Stimulated activated CD8-positive, alpha-beta memory T cell treated with anti-CD3 and anti-CD28 coated beads, Interleukin-15, amount 100 ng/mL, for 24 hours (primary cell): ENCODE results near the gene FBN2.
"Not testable (repeated sequence)": the region's sequence is repeated elsewhere in the genome, so short reads cannot be mapped to it uniquely, and the experiment has no call there.

Experiments used
- DNase-seq: peaks from one replicate; pipeline ENCODE4 v3.0.0-alpha.2; 2020; ENCODE audit warnings: low read depth

The FBN2 gene

GRCh38 chr5:128534726-128535125 is 3.3 kb downstream of the FBN2 start:
- no peak for DNase-seq

DNA sequence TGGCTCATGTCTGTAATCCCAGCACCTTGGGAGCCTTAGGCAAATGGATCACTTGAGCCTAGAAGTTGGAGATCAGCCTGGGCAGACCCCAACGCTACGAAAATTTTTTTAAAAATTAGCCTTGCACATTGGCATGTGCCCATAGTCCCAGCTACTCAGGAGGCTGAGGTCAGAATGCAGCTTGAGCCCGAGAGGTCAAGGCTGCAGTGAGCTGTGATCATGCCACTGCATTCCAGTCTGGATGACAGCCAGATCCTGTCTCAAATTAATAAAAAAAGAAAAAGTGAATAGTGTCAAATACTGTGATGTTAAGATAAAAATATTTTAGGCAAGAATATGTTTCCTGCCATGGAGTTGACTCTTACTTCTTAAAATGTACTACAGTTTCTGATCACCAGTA is 5.3 kb downstream of the FBN2 start:
- no peak for DNase-seq

- no peak for DNase-seq
Observed at GRCh38 chr5:128532127-128532526, 5.9 kb downstream of the FBN2 start.

- no peak for DNase-seq
Observed at GRCh38 chr5:128528637-128529255, 9.3 kb downstream of the FBN2 start.

GRCh38 chr5:128528126-128528525 is 9.9 kb downstream of the FBN2 start:
- DNase-seq = no peak

DNA sequence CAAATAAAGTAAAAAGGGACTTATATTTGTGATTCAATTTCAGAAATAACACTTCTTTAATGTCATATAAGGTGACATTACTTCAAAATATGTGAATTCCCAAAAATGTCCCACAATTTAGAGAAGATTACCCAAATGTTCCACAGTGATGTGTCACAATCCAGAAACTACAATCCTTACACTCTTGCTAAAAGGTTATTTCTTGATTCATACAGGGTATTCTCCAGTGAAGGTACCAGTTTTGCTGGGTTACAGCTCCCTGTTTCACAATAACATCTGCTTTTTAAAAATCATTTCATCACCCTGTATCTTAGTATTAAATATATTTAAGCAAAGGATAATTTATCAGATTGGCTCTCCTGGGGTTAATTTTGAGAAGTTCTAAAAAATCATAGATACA is 11.0 kb downstream of the FBN2 start:
- DNase-seq = no peak

GRCh38 chr5:128522336-128522735 is 15.7 kb downstream of the FBN2 start:
- DNase-seq = no peak

- DNase-seq = no peak
Observed at GRCh38 chr5:128519827-128520226, 18.2 kb downstream of the FBN2 start.

- no peak for DNase-seq
Observed at GRCh38 chr5:128516978-128517377, 21.1 kb downstream of the FBN2 start.

DNA sequence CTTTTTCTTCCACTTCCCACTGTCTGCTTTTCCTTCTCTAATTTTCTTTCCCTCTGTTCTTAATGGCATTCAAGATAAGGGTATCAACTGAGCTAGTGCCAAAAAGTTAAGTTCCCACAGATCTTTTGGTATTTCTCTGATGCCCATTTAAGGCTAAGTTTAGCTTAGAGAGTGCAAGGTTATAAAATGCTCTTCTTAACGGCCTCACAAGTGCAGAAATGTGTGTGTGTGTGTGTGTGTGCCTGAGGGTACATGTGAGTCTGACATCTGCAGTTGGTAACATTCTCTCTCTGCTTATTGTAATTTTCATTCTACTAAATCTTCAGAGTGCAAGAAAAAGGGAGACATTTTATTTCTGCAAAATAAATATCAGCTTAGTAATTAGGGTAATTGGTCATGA is 24.2 kb downstream of the FBN2 start:
- no peak for DNase-seq

DNA sequence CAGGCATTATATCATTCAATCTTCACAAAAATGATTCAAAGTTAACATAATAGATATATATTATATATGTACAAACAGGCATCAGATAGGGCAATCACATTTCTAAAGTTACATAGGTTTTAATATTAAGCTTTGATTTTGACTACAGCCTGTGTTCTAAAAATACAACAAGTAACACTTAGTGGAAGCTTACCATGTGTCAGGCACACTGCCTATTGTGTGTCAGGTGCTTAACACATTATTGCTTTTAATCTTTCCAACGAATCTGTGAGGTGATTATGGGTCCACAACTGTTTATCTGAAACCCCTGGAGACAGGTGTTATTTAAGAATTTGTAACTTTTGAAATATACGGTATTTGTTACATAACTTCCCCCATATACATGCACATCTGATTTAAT is 25.2 kb downstream of the FBN2 start:
- DNase-seq = no peak

- DNase-seq = no peak
Observed at GRCh38 chr5:128506643-128507042, 31.4 kb downstream of the FBN2 start.

GRCh38 chr5:128503727-128504126 is 34.3 kb downstream of the FBN2 start:
- not testable (repeated sequence) for DNase-seq

- no peak for DNase-seq
Observed at GRCh38 chr5:128498844-128499455, 39.1 kb downstream of the FBN2 start.

DNA sequence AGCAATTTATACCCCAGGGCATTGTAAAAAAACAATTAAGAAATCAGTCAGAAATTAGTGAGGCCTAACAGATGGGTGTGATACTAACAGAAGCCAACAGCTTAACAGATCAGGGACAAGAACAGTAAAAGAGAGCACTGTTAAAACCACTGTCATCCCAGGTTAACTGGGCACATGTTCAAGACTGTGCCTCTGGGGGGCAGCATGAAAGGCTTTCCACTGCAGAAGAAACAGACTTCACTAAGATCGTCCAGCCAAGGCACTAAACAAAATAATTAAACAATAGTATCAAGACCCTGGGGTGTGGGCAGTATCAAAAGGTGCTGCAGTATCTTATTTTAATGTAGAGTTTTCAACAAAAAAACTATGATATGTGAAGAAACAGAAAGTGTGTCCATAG is 43.5 kb downstream of the FBN2 start:
- no peak for DNase-seq

DNA sequence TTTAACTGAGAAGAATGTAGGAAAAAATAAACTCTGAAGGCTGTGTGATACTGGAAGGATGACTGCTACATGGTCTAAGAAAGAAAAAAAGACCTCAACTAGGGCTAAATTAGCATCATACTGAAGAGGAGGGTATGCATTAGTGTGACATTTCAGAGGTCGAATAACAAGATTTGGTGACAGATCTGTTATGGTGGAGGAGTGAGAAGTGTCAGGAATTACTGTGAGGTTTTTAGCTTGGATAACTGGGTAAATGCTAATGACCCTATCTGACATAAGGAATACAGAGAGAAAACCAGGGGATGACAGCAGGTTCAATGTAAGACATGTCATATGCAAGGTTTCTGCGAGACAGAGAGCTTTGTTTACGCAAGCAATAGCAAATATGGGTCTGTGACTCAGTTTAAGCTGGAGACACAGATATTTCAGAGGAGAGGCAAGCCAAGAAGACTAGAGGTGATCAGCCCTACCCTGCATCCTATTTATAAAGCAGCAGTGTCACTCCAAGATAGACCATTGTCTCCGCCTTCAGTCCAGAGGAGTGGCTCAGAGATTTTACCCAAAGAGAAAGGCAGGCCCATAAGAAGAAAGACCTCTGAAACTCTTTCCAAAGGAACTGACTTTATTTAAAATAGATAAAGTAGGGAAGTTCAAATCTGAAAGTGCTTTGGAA is 44.3 kb downstream of the FBN2 start:
- no peak for DNase-seq

DNA sequence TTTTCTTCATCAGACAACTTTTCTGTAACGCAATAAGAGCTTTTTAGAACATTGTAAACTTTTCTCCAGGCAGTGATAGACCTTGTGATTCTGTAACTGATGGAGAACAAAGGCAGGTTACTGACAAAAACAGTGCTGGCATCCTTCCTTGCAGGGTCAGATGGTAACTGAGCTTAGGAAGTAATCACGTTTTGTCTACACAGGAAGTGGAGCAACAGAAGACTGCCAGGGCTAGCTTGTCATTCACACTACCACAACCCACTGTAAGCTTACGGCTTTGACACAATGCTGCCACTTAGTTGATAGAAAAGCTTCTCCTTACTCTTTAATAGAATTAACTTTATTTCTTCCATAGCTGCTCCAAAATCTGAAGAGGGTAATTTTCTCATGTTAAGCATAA is 46.8 kb downstream of the FBN2 start:
- DNase-seq = no peak

DNA sequence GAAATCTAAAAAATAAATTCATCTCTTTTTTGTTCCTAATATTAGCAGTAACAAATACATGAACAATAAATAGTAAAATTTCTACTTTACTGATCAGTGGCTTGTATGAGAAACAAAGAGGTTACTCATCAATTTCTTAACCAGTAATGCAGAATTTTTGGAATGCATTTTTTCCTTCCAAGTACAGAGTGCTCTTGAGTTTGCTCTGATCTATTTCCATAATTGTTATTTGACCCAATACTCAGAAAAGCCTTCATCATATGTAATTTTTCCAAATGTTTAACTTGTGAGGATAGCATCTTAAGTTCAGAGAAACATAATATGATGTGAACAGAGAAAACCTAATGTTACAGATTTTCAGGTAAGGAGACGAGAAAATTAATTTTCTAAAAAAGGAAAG is 47.3 kb downstream of the FBN2 start:
- DNase-seq = no peak

- DNase-seq = no peak
Observed at GRCh38 chr5:128487041-128487440, 51.0 kb downstream of the FBN2 start.

- no peak for DNase-seq
Observed at GRCh38 chr5:128483738-128484137, 54.3 kb downstream of the FBN2 start.

DNA sequence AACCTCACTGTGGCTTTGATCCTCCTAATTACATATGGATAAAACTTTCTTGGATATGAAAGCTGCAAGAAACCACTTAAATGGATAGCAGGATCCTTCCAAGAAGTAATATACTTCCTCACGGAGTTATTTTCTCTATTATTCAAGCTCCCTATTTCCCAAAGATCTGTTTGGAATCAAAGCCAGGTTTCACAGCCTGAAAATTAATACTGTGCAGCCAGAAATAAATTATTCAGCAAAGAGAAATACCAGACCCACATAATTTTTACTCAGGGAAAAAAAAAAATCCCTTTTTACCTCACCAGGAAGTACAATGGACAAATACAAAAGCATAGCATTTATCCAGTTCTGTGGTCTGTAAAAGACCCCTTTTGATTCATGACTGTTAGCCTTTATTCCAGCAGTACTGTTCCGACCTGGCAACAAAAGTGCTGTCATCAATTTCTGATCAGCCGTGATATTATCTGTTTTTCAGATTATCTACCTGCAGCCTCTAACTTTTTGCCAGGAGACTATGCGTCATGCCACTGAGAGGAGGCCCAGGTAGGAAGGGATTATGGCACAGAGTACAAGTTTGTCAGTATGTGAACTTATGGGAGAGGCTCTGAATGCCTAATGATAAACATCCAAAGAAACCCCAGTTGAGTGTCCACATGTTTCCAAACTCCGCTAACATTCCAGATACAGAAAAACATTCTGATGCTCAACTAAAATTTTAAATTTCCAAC is 57.0 kb downstream of the FBN2 start:
- no peak for DNase-seq

GRCh38 chr5:128480158-128480557 is 57.9 kb downstream of the FBN2 start:
- no peak for DNase-seq
